ENCODE measurements around the gene PRKCE.
A peak's percentile ranks its signal among the peaks of the same experiment; 100 is the strongest.

PRKCE gene

DNA sequence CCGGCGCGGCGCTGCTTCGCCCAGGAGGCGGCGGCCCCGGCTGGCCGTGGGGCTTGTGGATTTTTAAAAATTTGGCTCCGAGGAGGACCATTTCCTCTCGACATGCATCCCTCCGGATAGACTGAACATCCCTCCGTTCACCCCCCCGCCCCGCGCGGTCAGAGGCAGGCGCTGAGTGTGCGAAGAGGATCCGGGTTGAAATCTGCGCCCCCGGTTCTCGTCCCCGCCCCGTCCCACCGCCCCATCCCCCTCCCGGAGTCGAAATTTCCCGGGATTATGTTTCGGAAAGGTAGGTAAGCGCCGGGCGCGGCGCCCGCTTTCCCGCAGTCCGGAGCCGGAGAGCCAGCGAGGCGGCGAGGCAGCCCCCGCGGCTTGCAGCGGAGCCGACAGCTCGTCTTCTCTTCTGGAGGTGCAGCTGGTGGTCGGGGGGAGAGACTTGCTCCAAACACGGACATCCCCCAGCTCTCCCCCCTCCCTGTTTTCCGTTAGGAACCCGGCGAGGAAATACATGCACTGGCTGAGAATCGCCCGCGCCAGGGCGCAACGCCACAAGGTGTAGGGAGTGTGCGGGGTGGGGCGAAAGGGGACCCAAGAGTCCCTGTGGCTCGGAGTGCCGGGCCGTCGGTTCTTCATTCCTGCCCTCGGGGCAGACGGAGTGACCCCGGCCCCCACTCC is at the start of gene PRKCE:
PRKCE (plus strand) TSS at position 261 of the 675 bp plus-strand sequence.
- peak; percentile 67 for DNase-seq

DNA sequence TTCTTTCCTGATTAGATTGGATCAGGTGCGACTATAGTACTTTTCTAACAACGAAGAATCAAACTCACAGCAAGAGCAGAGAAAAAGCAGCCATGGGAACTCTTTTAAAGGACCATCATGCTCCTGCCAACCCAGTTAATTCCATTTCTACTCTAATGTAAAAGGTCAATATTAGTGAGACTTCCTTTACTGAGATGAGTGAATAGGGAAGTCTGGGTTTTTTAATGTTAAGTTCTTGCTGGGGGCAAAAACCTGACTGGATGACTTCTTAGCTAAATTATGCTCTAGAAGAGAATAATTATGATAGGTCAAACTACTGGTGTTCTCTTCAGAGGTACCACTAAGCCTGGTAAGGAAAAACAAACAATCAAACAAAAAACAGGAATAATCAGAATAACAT is 48.9 kb upstream of the PRKCE start:
- no peak for DNase-seq

DNA sequence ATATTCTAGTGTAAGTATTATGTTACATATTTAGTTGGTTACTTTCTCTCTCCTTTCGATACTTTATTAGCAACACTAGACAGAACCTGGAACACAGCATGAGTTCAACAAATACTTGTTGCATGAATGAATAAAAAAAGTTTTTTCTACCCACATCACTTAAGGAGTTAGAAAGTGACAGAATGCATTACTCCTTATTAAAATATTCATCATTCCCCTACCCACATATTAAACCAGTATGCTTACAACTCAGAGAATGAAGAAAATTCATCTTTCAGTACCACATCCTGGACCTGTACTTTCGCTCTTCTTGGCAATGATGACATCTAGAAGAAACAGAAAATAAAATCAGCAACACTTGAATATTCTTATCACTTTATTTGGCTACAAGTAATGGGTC is 46.4 kb upstream of the PRKCE start:
- peak; percentile 19 for DNase-seq

GRCh38 chr2:45606796-45607195 is 44.7 kb upstream of the PRKCE start:
- DNase-seq: no peak

GRCh38 chr2:45607701-45608100 is 43.8 kb upstream of the PRKCE start:
- DNase-seq: peak; percentile 22

DNA sequence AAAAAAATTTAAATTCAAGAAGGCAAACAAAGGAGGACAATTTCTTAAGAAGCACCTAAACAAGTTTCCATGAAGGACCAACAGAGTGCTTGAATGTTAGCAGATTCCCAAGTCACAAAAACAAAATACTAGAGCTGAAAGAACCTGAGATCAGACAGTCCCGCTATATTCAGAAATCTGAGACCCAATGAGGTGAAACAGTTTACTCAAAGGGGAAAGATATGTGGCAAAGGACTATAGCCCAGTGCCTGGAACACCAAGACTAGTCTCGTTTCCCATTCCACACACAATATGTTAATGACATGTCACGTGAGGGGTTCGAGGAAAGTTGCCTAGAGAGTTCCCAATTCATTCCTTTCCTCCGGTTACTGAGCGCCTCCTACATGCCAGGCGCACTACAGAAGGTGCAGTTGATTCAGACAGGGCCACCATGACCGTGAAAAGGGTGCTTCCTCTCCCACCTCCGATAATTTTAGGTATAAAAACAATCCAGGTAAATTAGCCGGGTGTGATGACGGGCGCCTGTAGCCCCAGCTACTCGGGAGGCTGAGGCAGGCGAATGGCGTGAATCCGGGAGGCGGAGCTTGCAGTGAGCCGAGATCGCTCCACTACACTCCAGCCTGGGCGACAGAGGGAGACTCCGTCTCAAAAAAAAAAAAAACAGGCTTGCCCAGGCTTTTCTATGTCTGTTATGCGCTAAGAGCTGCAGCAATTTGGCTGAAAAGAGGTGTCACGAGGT is 41.0 kb upstream of the PRKCE start:
- peak; percentile 70 for DNase-seq

GRCh38 chr2:45611020-45611859 is 40.2 kb upstream of the PRKCE start, which contains the start of gene SRBD1:
SRBD1 (minus strand) TSS chr2:45611267; CDS start chr2:45605441, 5,826 bp downstream.
- peak; percentile 94 for DNase-seq

DNA sequence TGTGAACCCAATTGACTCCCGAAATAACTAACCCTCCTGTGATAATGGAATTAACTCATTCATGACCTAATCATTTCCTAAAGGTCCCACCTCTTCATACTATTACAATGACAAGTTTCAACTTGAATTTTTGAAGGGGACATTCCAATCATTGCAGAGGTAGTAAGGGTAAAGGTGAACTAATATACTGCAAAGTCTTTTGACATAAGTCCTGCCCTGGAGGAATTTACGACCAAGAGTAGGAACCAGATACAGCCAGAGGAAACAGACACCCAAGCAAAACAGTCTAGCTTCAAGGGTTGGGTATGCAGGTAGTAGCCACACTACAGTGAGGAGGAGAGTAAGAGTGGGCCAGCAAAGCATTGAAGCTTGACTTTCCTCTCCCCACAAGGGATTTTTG is 39.2 kb upstream of the PRKCE start:
- DNase-seq: no peak

- DNase-seq: no peak
Measured at GRCh38 chr2:45612731-45613130, 38.7 kb upstream of the PRKCE start.

DNA sequence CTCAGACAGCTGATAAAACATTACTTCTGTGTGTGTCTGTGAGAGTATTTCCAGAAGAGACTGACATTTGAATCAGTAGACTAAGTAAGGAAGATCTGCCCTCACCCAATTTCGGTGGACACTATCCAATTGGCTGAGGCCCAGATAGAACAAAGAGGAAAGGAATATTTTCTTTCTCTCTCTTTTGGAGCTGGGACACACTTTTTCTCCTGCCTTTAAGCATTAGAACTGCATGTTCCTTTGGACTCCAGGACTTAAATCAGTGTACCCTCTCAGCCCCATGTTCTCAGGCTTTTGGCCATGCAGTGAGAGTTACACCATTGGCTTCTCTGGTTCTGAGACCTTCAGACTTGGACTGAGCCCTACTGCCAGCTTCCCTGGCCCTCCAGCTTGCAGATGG is 37.1 kb upstream of the PRKCE start:
- DNase-seq: no peak

GRCh38 chr2:45614871-45615415 is 36.5 kb upstream of the PRKCE start:
- DNase-seq: no peak

- DNase-seq: peak; percentile 40
Measured at GRCh38 chr2:45616658-45617411, 34.6 kb upstream of the PRKCE start.

DNA sequence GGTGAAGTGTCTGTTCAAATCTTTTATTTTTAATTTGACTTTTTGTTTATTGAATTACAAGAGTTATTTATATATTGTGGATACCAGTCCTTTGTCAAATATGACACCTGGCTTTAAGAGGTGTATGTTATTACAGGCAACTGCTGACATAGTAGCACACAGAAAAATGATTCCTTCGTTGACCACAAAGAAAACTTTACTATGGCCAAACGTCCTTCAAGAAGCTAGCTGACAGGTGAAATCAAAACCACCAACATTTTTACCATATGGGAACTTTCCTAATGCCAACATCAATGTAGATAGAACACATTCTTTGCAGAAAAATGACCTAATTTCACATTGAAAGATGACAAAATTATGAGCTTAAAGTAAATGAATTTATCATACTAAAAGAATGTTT is 34.0 kb upstream of the PRKCE start:
- no peak for DNase-seq

GRCh38 chr2:45622336-45623075 is 29.0 kb upstream of the PRKCE start:
- DNase-seq: no peak

- DNase-seq: no peak
Measured at GRCh38 chr2:45623098-45623497, 28.4 kb upstream of the PRKCE start.

GRCh38 chr2:45625824-45626223 is 25.7 kb upstream of the PRKCE start:
- DNase-seq: no peak

GRCh38 chr2:45626387-45627221 is 24.9 kb upstream of the PRKCE start:
- no peak for DNase-seq

- DNase-seq: peak; percentile 60
Measured at GRCh38 chr2:45627911-45628310, 23.6 kb upstream of the PRKCE start.

DNA sequence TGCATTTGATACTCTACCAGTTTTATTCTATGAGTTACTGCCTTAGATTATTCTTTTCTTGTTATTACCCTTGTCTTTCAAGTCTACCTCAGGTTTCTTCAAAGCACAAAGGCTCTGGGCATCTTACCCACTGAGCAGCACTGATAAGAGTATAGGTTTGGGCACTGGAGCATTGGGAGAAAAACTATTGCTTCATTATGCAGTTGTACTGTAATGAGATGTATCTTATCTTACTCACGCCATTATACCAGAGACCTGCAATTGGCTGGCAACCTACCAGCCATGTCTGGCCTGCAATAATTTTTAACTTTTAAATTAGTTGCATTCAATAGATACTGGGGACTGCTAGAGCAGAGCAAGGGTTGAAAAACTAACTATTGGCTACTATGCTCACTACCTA is 21.5 kb upstream of the PRKCE start:
- no peak for DNase-seq

- no peak for DNase-seq
Measured at GRCh38 chr2:45631319-45631718, 20.2 kb upstream of the PRKCE start.

DNA sequence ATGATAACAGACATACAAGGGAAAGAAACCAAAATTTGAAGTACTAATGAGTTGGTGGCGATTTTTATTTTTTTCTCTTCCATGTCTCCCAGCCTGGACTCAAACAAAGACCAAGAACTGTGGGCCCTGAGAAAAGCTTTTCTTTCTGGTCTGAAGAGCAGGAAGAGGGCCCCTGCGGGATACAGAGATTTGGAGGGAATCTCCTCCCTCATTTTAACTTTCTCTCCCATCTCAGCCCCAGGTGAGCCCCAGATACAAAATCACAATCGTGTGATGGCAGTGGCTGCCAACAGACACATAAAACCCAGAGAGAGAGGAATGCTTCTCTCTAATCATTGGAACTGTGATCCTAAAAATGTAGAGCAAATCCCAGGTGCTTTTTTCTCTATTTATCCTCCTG is 19.5 kb upstream of the PRKCE start:
- no peak for DNase-seq

Data from fibroblast of skin of right biceps (primary cell).